ENCODE data around the gene FCRL4.

FCRL4 gene

DNA sequence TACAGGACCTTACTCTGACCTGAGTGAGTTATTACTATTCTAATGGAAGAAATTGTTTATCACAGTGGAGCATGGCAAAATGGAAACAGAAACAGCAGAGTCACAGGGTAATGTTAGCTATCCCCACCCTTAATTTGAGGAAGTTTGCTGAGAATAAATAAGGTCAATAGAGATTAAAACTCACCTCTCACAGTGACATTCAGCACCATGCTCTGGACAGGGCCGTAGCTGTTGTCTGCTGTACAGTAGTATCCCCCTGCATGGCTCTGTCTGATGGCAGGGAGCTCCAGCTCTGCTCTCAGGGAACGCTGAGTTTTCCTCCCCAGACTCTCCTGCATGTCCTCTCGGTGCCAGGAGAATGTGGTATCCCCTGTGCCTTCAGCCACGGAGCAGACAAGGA lies 11.9 kb downstream of the FCRL4 start:
- ChIA-PET POLR2A (ENCODE audit: low non-redundant PET) (no interaction called here), CTCF (no interaction called here)
- no peak overlapping the region for H3K27ac ChIP-seq
- TF ChIP-seq, protein P1, sequence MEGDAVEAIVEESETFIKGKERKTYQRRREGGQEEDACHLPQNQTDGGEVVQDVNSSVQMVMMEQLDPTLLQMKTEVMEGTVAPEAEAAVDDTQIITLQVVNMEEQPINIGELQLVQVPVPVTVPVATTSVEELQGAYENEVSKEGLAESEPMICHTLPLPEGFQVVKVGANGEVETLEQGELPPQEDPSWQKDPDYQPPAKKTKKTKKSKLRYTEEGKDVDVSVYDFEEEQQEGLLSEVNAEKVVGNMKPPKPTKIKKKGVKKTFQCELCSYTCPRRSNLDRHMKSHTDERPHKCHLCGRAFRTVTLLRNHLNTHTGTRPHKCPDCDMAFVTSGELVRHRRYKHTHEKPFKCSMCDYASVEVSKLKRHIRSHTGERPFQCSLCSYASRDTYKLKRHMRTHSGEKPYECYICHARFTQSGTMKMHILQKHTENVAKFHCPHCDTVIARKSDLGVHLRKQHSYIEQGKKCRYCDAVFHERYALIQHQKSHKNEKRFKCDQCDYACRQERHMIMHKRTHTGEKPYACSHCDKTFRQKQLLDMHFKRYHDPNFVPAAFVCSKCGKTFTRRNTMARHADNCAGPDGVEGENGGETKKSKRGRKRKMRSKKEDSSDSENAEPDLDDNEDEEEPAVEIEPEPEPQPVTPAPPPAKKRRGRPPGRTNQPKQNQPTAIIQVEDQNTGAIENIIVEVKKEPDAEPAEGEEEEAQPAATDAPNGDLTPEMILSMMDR (conservative IDR thresholded peaks at IDR 0.05; ENCODE audit: low read depth) = no peak
- no peak for DNase-seq (ENCODE audit: low spot score)

DNA sequence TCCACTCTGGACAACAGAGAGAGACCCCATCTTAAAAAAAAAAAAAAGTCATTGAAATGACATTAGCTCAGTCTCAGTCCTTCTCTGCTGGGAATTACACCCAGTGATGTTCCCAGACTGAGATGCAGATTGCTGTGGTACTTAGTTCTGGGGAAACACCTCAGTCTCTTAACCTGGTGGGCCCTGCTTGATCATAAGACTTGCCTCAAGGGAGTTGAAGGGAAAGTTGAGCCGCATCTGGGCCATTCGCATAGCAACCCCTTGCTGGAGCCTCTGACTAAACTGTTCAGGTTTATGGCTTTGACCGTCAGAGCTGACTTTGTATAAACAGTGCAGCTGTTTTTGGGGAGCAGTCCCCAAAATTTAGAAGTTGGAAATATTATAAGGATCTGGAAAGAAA lies 13.4 kb downstream of the FCRL4 start:
- no peak for DNase-seq (ENCODE audit: low spot score)
- no peak overlapping the region for H3K27ac ChIP-seq
- TF ChIP-seq, protein P1 (conservative IDR thresholded peaks at IDR 0.05; ENCODE audit: low read depth) = no peak
- CTCF ChIA-PET = interaction anchor here (0.7 to 1.0 kb wide), 3 partner anchors 15 to 1630 kb away, joined by 3 to 5 read pairs (median 3); no protein-coding TSS in a partner anchor
- POLR2A ChIA-PET (ENCODE audit: low non-redundant PET) = no interaction called here

DNA sequence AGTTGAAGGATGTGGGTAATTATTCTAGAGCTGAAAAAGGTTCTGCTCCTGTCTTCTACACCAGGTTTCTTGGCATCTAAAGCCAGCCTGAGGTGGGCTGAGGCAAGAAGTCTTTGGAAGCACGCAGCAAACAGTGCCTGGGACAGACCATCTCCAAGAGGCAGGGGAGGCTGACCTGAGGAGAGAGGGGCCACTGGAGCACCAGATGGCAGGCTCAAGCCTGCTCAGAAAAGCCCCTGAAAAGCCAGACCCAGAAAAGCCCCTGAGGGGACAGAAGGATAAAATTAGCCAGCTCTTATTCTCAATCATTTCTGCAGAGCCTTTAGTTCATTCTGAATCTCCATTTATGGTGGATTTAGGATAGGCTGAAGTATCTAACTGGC lies 17.1 kb downstream of the FCRL4 start:
- POLR2A ChIA-PET (ENCODE audit: low non-redundant PET) = no interaction called here
- no peak overlapping the region for H3K27ac ChIP-seq
- CTCF ChIA-PET = interaction anchor here (0.6 to 1.6 kb wide), 22 partner anchors 8 to 544 kb away, joined by 3 to 12 read pairs (median 4); no protein-coding TSS in a partner anchor
- TF ChIP-seq, protein P1 (conservative IDR thresholded peaks at IDR 0.05; ENCODE audit: low read depth) = no peak
- no peak for DNase-seq (ENCODE audit: low spot score)

DNA sequence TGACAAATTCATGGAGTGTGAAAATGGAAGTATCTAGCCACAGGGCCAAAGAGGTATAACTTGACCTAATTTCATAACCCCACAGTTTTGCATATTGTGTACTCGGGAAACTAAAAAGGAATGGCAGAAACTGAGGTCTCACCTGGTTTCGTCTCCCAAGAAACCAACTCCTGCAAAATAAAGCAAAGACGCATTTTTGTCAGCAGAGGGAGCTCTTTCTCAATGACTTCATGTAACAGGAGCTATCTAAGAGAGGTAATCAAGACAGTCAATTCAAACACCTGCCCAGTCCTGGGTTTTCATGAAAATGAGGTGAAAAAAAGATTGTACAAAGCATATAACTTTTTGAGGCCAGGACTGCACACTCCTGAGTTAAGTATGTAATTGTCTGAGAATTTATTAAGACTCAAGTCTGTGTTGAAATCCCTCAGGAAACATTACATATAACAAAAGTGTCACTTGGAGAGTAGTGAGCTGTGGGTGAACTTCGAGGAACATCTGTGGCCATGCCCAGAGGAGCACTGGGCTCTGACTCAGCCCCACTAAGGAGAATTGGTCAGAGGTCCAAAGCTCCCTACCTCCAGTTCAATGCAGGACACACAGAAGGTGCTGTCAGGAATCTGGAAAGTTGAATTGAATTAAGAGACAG lies 17.6 kb downstream of the FCRL4 start:
- ChIA-PET POLR2A (ENCODE audit: low non-redundant PET) (no interaction called here), CTCF (interaction anchor here (0.5 to 1.6 kb wide), 23 partner anchors 8 to 545 kb away, joined by 3 to 12 read pairs (median 4); no protein-coding TSS in a partner anchor)
- peak; percentile 61 for DNase-seq (ENCODE audit: low spot score)
- no peak overlapping the region for H3K27ac ChIP-seq
- TF ChIP-seq, protein P1 (conservative IDR thresholded peaks at IDR 0.05; ENCODE audit: low read depth) = peak; percentile 70

DNA sequence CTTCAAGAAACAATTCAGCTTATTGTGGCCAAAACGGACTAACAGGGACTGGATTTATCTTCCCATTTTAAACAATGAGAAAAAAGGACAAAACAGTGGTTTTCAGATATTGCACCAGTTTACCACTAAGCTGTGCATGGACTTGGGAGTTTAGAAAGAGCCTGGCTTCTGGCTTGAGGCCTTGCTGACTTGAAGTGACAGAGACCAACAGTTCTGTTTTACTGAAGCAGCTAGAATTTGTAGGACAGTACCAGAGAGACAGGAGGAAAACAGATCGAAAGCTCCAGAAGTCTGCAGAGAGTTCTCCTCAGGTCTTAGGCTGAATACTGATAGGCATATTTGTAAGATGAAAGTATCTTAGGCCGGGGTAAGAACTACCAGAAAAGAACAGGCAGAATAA lies 20.5 kb downstream of the FCRL4 start:
- TF ChIP-seq, protein P1 (conservative IDR thresholded peaks at IDR 0.05; ENCODE audit: low read depth) = no peak
- POLR2A ChIA-PET (ENCODE audit: low non-redundant PET) = no interaction called here
- CTCF ChIA-PET = interaction anchor here (0.6 kb wide), 2 partner anchors 354 to 461 kb away, joined by 3 to 6 read pairs; no protein-coding TSS in a partner anchor
- DNase-seq (ENCODE audit: low spot score) = no peak
- H3K27ac ChIP-seq = no peak overlapping the region

DNA sequence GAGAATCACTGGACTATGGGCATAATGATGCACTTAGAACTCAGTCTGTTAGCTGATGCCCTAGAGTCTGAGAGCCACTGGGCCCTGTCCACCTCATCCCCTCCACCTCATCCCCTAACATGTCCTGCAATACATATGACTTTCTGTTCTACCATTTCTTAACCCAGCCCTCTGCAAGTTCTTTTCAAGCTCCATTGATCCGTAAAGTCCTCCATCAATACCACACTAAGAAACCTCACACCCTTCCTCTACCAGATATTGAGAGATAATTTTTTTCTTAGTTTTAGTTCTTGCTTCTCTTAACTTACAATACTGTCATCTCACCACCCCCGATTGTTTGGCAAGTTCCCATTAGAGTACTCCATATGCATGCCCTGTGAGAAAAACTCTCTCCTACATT lies 22.1 kb downstream of the FCRL4 start:
- ChIA-PET POLR2A (ENCODE audit: low non-redundant PET) (no interaction called here), CTCF (no interaction called here)
- TF ChIP-seq, protein P1 (conservative IDR thresholded peaks at IDR 0.05; ENCODE audit: low read depth) = no peak
- H3K27ac ChIP-seq = no peak overlapping the region
- DNase-seq (ENCODE audit: low spot score) = no peak
